Heart left ventricle (tissue), 16 donors: Measurements from ENCODE around the gene ASRGL1. TPM values are rescaled to one million over a fixed set of nuclear protein-coding genes. Genes with fewer than 3 reads are reported as not detected.

ENCODE experiments used
- ATAC-seq, 4 donors: fragments of 200-7000 bp; cut with Tn5 transposase; one replicate each; pipeline ENCODE4 v1.9.1; 2020 to 2022; ENCODE audit warnings: moderate library complexity in 4 of 4, mild to moderate bottlenecking in 3 of 4, moderate number of reproducible peaks in 1 of 4
- DNase-seq, 5 donors: peaks; one replicate each; pipeline ENCODE4 v3.0.0-alpha.2; 2020
- H3K27ac ChIP-seq, 12 donors: fragments of 200-600 bp; sonication (generic) in 4 of 12; one replicate each; pipeline versions ENCODE4 v1.5.0 to v1.8.0; 2016 to 2022; ENCODE audit warnings: mild to moderate bottlenecking in 2 of 12
- H3K27me3 ChIP-seq, 9 donors: fragments of 200-600 bp; sonication (generic) in 2 of 9; one replicate each; pipeline versions ENCODE4 v1.5.1 to v1.8.0; 2016 to 2022; ENCODE audit warnings: mild to moderate bottlenecking in 3 of 9
- H3K36me3 ChIP-seq, 9 donors: fragments of 200-600 bp; sonication (generic) in 2 of 9; one replicate each; pipeline versions ENCODE4 v1.5.0 to v1.8.0; 2018 to 2022; ENCODE audit warnings: mild to moderate bottlenecking in 2 of 9
- H3K4me1 ChIP-seq, 12 donors: fragments of 200-600 bp; sonication (generic) in 4 of 12; one replicate each; pipeline versions ENCODE4 v1.5.0 to v1.8.0; 2016 to 2022; ENCODE audit warnings: mild to moderate bottlenecking in 3 of 12
- H3K4me3 ChIP-seq, 12 donors: fragments of 200-600 bp; sonication (generic) in 4 of 12; one replicate each; pipeline versions ENCODE4 v1.5.0 to v1.8.0; 2017 to 2022; ENCODE audit warnings: mild to moderate bottlenecking in 9 of 12, moderate library complexity in 4 of 12
- H3K9me3 ChIP-seq, 12 donors: fragments of 200-600 bp; sonication (generic) in 4 of 12; one replicate each; pipeline versions ENCODE4 v1.5.0 to v1.8.0; 2016 to 2022; ENCODE audit warnings: mild to moderate bottlenecking in 1 of 12
- CTCF ChIP-seq, 12 donors: fragments of 200-600 bp; sonication (generic) in 4 of 12; IDR thresholded peaks; one replicate each; pipeline versions ENCODE4 v1.5.0 to v1.8.0; 2018 to 2022; ENCODE audit warnings: antibody characterized with exemption in 12 of 12, mild to moderate bottlenecking in 5 of 12
- POLR2A ChIP-seq, 2 donors: fragments of 450-650 bp; IDR thresholded peaks; one replicate each; pipeline ENCODE4 v1.6.1; 2017; ENCODE audit warnings: antibody characterized with exemption in 2 of 2, mild to moderate bottlenecking in 2 of 2, moderate library complexity in 2 of 2
- WGBS, 4 donors: extraction: QIAGEN DNeasy Blood & Tissue Kit in 2 of 4; methylation state at CpG; one replicate each; pipeline versions ENCODE4 v1.1.5 to v1.1.7; 2013 to 2018; 5-methylcytosine and 5-hydroxymethylcytosine counted together
- intact Hi-C, 10 donors: fragments of 100-400 bp; cut with DNase I; formaldehyde crosslinking; loops; one replicate each; pipeline versions ENCODE4 v1.11.1 to v1.14.2; 2022
- polyA plus RNA-seq, 2 donors: library from polyadenylated mRNA; stranded (reverse); fragments of 200-250 nt; gene quantifications; one replicate each; pipeline ENCODE4 v1.2.3, GENCODE V29; 2013
- total RNA-seq, 9 donors: library from RNA; depleted of rRNA in 2 of 9; stranded (reverse); fragments of >200 nt in 2 of 9; fragmentation: NEBNext Ultra II Directional in 3 of 9; extraction: Animal tissue kit (Norgen Biotek cat#: 25700) in 3 of 9; gene quantifications; one replicate each; pipeline versions ENCODE4 v1.1.0 to v1.2.4, GENCODE V29; 2016 to 2023
- donor health status: ischemic (EF 13 %, LVEDD 7.1; RV severe dilation, severe dysfunction).
- donor health status: healthy with polysubstance abuse.
- donor health status: DM: no; HTN: yes; CAD: no.
- donor health status: DM: no; HTN: no; CAD: no.
- donor health status: ischemic (EF 25% LVEDD 6.9; RV normal size, moderate dysfunction).
- donor health status: ischemic (EF 25% LVEDD 5.7; RV mildly dilated, moderate dysfunction).
- donor health status: healthy.
- donor health status: DM: yes; HTN: yes; CAD: no.
- donor health status: ischemic (EF 35%, LVEDD 5.7; RV mildly dilated, moderate dysfunction).
- donor health status: nonischemic (EF 11% LVEDD 7.7; RV severe dilation, severe dysfunction).
- donor health status: DM: yes; HTN: yes; CAD: no.
- donor health status: PGD.
- donor health status: ischemic (EF 29% LVEDD 5.4; RV normal size, mild dysfunction).
- donor health status: nonischemic (EF 23%, LVEDD 6.1; RV moderate dilation, normal function).

The ASRGL1 gene
- total and polyA plus RNA-seq, 11 donors = 1.4 to 13.2 (median 3.2) TPM

- ATAC-seq (peak in 2 of 4 donors; percentile 28 to 39), DNase-seq (no peak)
- Histone ChIP-seq H3K36me3 (no peaks in the 10 kb centered on the region), H3K27me3 (no peaks in the 10 kb centered on the region), H3K9me3 (no peaks in the 10 kb centered on the region), H3K27ac (peak overlapping the region in 10 of 12 donors; percentile 31 to 84 (median 45)), H3K4me3 (peak overlapping the region in 3 of 12 donors; percentile 3 to 4 (median 3)), H3K4me1 (peaks cover 0 to 77% (median 18%) of the 10 kb centered on the region in 12 donors)
- TF ChIP-seq CTCF (IDR thresholded peaks at IDR 0.05) (no peak), POLR2A (IDR thresholded peaks at IDR 0.05) (no peak)
- intact Hi-C loops = loop anchor here in 1 of 10 donors (5.0 kb wide), 1 partner anchor 69 kb away; no protein-coding TSS in a partner anchor
- 43 to 65% (median 57%) methylated on average over 16 of the region's 16 CpGs for WGBS, 4 donors
Observed at GRCh38 chr11:62433141-62433903, 96.1 kb downstream of the ASRGL1 start.

GRCh38 chr11:62433904-62434276, 96.6 kb downstream of the ASRGL1 start:
- H3K4me3 ChIP-seq = peak overlapping the region in 3 of 12 donors; percentile 3 to 4 (median 3)
- peak overlapping the region; percentile 3 to 84 (median 45) for H3K27ac ChIP-seq
- no peak for TF ChIP-seq CTCF (IDR thresholded peaks at IDR 0.05)
- TF ChIP-seq POLR2A (IDR thresholded peaks at IDR 0.05) = no peak
- no peak for DNase-seq
- no peaks in the 10 kb centered on the region for H3K36me3 ChIP-seq
- H3K27me3 ChIP-seq = no peaks in the 10 kb centered on the region
- peaks cover 0 to 71% (median 18%) of the 10 kb centered on the region in 12 donors for H3K4me1 ChIP-seq
- 55 to 58% (median 56%) methylated on average over 6 of the region's 6 CpGs for WGBS, 4 donors
- intact Hi-C loops = loop anchor here in 1 of 10 donors (5.0 kb wide), 1 partner anchor 68 kb away; no protein-coding TSS in a partner anchor
- peak in 3 of 4 donors; percentile 35 to 55 (median 54) for ATAC-seq
- H3K9me3 ChIP-seq = no peaks in the 10 kb centered on the region

GRCh38 chr11:62435846-62436660, 98.8 kb downstream of the ASRGL1 start:
- intact Hi-C loops = no loop called here
- DNase-seq = no peak
- WGBS, 4 donors = 49 to 59% (median 55%) methylated on average over 5 of the region's 5 CpGs
- TF ChIP-seq POLR2A (IDR thresholded peaks at IDR 0.05) = no peak
- TF ChIP-seq CTCF (IDR thresholded peaks at IDR 0.05) = no peak
- Histone ChIP-seq H3K27me3 (no peaks in the 10 kb centered on the region), H3K4me1 (peaks cover 0 to 69% (median 31%) of the 10 kb centered on the region in 12 donors), H3K36me3 (no peaks in the 10 kb centered on the region), H3K9me3 (no peaks in the 10 kb centered on the region), H3K27ac (peak overlapping the region in 10 of 12 donors; percentile 24 to 84 (median 52)), H3K4me3 (no peak overlapping the region)
- ATAC-seq = peak in 3 of 4 donors; percentile 28 to 52 (median 43)

GRCh38 chr11:62437616-62438015, 100.4 kb downstream of the ASRGL1 start:
- Histone ChIP-seq H3K27ac (peak overlapping the region in 1 of 12 donors; percentile 0), H3K9me3 (no peaks in the 10 kb centered on the region), H3K27me3 (no peaks in the 10 kb centered on the region), H3K4me3 (no peak overlapping the region), H3K36me3 (no peaks in the 10 kb centered on the region), H3K4me1 (peaks cover 0 to 57% (median 31%) of the 10 kb centered on the region in 12 donors)
- TF ChIP-seq POLR2A (IDR thresholded peaks at IDR 0.05) = no peak
- TF ChIP-seq CTCF (IDR thresholded peaks at IDR 0.05) = no peak
- WGBS, 4 donors = 94 to 100% (median 96%) methylated on average over 1 of the region's 1 CpG
- intact Hi-C loops = no loop called here
- ATAC-seq = no peak
- no peak for DNase-seq
